Pons (tissue), 1 donor: ENCODE data around the gene ZBBX.

Experiments
- DNase-seq: peaks from one replicate; pipeline ENCODE4 v3.0.0-alpha.2; 2016; ENCODE audit warnings: low spot score

The ZBBX gene

DNA sequence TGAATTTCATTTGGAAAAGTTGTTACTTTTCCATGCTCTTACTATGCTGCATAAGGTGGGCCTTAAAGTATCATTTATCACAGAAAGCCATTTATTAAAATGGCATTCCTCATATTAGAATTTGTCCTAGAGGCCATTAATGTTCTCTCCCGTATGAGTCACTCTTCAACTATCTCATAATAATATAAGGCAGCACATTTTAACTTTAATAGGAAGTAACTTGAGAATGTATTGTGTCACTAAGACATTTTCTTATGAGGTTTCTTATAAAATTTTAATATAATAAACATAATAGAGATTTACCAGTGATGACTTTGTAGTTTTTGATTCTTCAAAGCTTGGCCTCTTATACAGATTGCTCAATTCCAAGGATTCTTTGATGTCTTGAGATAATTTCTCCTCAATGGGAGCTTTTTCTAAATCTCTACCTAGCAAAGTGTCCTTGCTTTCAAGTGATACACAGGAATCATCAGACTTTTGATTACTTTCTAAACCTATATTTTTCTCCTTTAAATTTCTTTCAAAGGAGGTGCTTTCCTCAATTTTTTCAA lies 74.7 kb downstream of the ZBBX start:
- no peak for DNase-seq

GRCh38 chr3:167304077-167304476 lies 76.0 kb downstream of the ZBBX start:
- no peak for DNase-seq

- DNase-seq: no peak
These were observed 77.4 kb downstream of the ZBBX start for GRCh38 chr3:167302678-167303077.

DNA sequence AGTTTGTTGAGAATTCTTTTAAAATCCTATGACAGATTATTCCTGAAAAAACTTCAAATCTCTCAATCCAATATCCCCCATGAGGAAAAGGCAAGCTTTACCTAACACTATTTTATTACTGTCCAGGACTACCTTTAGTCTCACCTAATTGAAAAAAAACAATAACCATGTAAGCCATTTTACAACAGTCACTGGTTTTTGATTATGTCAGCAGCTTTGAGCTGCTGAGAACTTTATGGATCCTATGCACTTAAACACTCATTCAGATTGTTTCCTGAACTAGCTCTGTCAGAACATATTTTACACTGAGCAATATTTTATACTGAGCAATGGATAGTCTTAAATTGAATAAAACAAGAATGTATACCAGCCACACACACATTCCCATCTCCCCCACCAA lies 79.9 kb downstream of the ZBBX start:
- DNase-seq: no peak

- DNase-seq: no peak
These were observed 90.7 kb downstream of the ZBBX start for GRCh38 chr3:167289435-167289834.

DNA sequence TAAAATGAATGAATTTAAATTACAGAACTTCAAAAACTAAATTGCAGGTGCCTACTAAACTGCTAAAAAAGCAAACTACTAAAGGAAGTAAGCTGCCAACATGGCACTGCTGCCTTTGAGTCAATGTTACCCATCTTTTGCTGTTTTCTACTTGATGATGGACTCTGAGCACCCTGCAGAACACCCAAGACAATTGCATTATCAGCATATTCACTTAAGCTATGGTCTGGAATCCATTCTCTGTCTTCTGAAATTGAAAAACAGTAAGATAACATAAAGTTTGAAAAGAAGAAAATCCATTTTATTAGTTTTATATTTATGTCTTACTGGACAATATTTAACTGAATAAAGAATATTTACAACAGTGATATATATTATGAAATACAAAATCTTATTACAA lies 91.4 kb downstream of the ZBBX start:
- DNase-seq: no peak

- DNase-seq: no peak
These were observed 92.8 kb downstream of the ZBBX start for GRCh38 chr3:167287308-167287707.

DNA sequence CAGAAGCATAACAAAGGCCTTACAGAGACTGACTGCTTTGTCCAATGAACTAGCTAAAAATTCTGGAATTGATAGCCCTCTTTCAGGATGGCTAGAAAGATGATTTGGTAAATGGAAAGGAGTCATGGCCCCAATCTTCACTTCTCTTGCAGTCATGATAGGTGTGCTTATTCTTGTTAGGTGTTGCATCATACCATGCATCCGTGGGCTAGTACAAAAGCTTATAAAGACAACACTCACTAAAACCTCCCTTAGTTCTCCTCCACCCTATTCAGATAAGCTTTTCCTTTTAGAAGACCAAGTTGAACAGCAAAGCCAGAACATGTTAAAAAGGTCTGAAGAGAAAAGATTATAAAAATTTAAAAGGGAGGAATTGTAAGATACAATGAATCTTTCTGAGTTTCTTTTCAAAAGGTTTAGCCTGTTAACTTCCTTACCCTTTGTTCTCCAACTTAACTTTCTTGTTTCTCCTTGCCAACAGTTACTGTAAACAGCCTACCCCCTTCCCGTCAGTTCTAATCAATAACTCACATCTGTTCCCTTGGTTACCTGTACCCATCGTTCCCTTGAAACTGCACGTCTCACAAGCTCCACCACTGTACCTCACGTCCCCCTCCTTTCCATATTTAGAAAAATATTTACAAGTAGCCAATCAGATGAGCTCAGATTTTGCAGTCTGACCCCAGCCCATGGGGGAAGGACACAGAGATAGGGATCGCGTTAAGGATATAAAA lies 105.8 kb downstream of the ZBBX start:
- DNase-seq: no peak

DNA sequence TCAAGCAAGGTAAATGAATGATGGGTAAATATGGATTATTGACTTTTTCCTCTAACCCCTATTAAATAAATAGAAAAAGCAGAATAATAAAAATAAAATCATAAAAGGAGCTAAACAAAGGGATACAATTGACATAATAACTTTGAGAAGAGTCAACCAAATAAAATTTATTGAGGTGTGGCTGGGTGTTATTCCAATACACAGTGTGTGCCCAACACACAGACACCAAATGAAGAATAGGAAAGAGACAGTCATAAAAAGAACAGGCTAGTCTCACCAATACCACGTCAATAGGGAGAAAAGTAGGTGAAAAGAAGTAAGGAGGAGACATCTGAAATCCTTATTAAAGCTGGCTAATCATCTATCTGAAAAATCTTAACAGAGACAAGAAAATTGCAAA lies 127.1 kb downstream of the ZBBX start:
- no peak for DNase-seq

DNA sequence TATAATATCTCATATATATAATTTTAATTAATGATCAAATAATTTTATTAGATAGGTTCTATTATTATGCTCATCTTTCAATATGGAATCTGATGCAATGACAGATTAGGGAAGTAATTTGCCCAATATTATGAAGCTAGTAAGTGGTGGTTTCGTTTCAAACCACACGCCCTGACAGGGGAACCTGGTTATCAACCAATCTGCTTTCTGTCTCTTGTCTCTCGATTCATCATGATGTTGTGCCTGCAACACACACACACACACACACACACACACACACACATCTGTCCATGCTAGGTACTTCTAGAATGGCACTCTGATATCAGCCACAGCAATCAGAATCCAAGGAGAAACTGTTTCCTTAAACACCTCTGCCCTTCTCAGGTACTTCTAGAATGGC lies 128.4 kb downstream of the ZBBX start:
- no peak for DNase-seq

- DNase-seq: no peak
These were observed 133.8 kb downstream of the ZBBX start for GRCh38 chr3:167246252-167246651.

- no peak for DNase-seq
These were observed 138.8 kb downstream of the ZBBX start for GRCh38 chr3:167241048-167241845.

DNA sequence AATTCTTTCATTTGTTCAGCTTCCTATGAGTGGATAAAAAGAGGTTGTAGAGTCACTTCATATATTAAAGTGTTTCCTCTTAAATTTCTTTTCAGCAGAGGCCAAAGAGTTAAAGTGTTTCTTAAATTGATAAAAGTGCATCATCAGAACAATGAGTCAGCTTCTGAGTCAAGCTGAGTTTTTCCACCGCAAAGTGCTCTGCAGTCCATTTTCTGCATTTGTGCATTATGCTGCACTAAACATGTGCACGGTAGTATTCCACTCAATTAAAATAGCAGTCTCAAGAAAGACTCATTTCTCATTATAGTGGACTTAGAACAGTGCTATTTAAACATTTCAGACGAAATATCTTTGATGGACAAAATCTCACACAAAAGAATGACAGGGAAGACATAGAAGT lies 152.0 kb downstream of the ZBBX start:
- no peak for DNase-seq

GRCh38 chr3:167225821-167226220 lies 154.3 kb downstream of the ZBBX start:
- DNase-seq: no peak

- DNase-seq: no peak
These were observed 171.1 kb downstream of the ZBBX start for GRCh38 chr3:167209011-167209410.

- DNase-seq: no peak
These were observed 177.0 kb downstream of the ZBBX start for GRCh38 chr3:167203062-167203461.

DNA sequence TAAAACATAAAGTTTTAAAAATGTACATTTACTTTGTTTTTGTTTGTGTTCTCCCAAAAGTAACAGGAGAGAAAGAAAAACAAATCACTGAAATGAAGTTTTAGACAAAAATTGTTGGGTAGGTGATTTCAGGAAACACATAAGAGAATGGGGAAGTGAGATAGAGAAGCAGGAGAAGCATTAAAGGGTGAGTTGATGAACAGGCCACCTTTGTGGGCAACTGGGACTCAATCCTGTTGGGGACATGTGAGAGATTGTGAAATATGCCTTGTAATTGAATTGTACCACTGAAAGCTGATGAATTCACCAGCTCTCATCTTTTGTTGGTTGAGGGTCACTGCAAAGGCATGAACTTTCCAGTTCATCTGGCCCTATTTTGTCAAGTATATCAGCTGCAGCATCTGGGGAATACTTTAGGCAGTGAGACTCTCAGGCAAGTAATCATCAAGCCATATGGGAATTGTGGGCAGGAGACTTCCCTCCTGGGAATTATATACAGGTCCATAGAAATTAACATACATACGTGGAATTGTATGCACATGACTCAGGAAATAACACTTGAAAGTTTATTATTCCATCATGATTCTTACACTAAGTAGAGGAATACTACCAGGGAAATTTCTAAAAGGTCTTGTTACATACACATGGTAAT lies 181.0 kb downstream of the ZBBX start:
- DNase-seq: no peak
